ENCODE data around the gene P2RX1. TPM values are rescaled to one million over a fixed set of nuclear protein-coding genes. Genes with fewer than 3 reads are reported as not detected.

Gene P2RX1
- total RNA-seq, 6 experiments from 2014 or later = 0.50 to 0.78 (median 0.58) TPM; not detected in 1

GRCh38 chr17:3887804-3888203 is 28.5 kb downstream of the P2RX1 start:
- ATAC-seq = no peak
- H3K4me1 ChIP-seq = peaks cover 0 to 8% (median 0%) of the 10 kb centered on the region in 4 donors
- intact Hi-C loops (cut with DNase I) = no loop called here

DNA sequence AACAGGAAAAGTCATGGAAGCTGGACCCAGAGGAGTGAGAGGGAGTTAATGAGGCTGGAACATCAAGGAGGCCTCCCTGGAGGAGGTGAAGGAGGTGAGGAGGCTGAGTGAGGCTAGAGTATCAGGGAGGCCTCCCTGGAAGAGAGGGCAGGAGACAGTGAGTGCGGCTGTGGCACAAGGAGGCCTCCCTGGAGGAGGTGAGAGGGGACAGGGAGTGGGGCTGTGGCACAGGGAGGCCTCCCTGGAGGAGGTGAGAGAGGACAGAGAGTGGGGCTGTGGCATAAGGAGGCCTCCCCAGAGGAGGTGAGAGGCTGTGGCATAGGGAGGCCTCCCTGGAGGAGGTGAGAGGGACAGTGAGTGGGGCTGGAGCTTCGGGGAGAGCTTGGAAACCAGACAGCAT is 28.9 kb downstream of the P2RX1 start:
- 53% methylated on average over 2 of the region's 2 CpGs for WGBS (ENCODE audit: insufficient coverage, low coverage, low lambda C conversion rate, missing lambda C conversion rate)
- Histone ChIP-seq H3K27ac (peak overlapping the region in 2 of 3 donors; percentile 47 to 67), H3K9me3 (no peaks in the 10 kb centered on the region), H3K36me3 (no peaks in the 10 kb centered on the region), H3K4me3 (no peak overlapping the region), H3K27me3 (no peaks in the 10 kb centered on the region), H3K4me1 (peaks cover 0 to 6% (median 0%) of the 10 kb centered on the region in 4 donors)
- no peak for ATAC-seq
- TF ChIP-seq CTCF (IDR thresholded peaks at IDR 0.05) = no peak
- TF ChIP-seq POLR2A (IDR thresholded peaks at IDR 0.05) = no peak
- DNase-seq = no peak
- intact Hi-C loops (cut with DNase I) = no loop called here

More at GRCh38 chr17:3887804-3888203, 28.5 kb downstream of the P2RX1 start:
- 47% methylated on average over 6 of the region's 9 CpGs for WGBS (ENCODE audit: insufficient coverage, low coverage, low lambda C conversion rate, missing lambda C conversion rate)
- peak overlapping the region in 1 of 3 donors; percentile 47 for H3K27ac ChIP-seq
- no peak for TF ChIP-seq POLR2A (IDR thresholded peaks at IDR 0.05)
- TF ChIP-seq CTCF (IDR thresholded peaks at IDR 0.05) = no peak
- no peaks in the 10 kb centered on the region for H3K27me3 ChIP-seq
- H3K4me3 ChIP-seq = no peak overlapping the region
- no peaks in the 10 kb centered on the region for H3K9me3 ChIP-seq
- H3K36me3 ChIP-seq = no peaks in the 10 kb centered on the region
- no peak for DNase-seq

GRCh38 chr17:3886776-3887175 is 29.5 kb downstream of the P2RX1 start:
- no peak overlapping the region for H3K4me3 ChIP-seq
- H3K36me3 ChIP-seq = no peaks in the 10 kb centered on the region
- TF ChIP-seq CTCF (IDR thresholded peaks at IDR 0.05) = no peak
- TF ChIP-seq POLR2A (IDR thresholded peaks at IDR 0.05) = no peak
- no peaks in the 10 kb centered on the region for H3K27me3 ChIP-seq
- H3K9me3 ChIP-seq = no peaks in the 10 kb centered on the region
- 20% methylated on average over 1 of the region's 10 CpGs for WGBS (ENCODE audit: insufficient coverage, low coverage, low lambda C conversion rate, missing lambda C conversion rate)
- peak; percentile 61 to 76 (median 66) for ATAC-seq
- intact Hi-C loops (cut with DNase I) = no loop called here
- DNase-seq = peak in 2 of 3 donors; percentile 42 to 63
- peaks cover 0 to 3% (median 0%) of the 10 kb centered on the region in 4 donors for H3K4me1 ChIP-seq
- H3K27ac ChIP-seq = peak overlapping the region in 2 of 3 donors; percentile 47 to 67

GRCh38 chr17:3885970-3886369 is 30.3 kb downstream of the P2RX1 start:
- peaks cover 0 to 3% (median 0%) of the 10 kb centered on the region in 4 donors for H3K4me1 ChIP-seq
- intact Hi-C loops (cut with DNase I) = no loop called here
- H3K27ac ChIP-seq = no peak overlapping the region
- ATAC-seq (peak in 1 of 4 donors; percentile 11), DNase-seq (no peak)
- no peaks in the 10 kb centered on the region for H3K9me3 ChIP-seq
- no peaks in the 10 kb centered on the region for H3K36me3 ChIP-seq
- no CpG with 5 or more reads among the region's 4 CpGs for WGBS (ENCODE audit: insufficient coverage, low coverage, low lambda C conversion rate, missing lambda C conversion rate)
- no peaks in the 10 kb centered on the region for H3K27me3 ChIP-seq
- H3K4me3 ChIP-seq = no peak overlapping the region
- TF ChIP-seq POLR2A (IDR thresholded peaks at IDR 0.05) (no peak), CTCF (IDR thresholded peaks at IDR 0.05) (no peak)

DNA sequence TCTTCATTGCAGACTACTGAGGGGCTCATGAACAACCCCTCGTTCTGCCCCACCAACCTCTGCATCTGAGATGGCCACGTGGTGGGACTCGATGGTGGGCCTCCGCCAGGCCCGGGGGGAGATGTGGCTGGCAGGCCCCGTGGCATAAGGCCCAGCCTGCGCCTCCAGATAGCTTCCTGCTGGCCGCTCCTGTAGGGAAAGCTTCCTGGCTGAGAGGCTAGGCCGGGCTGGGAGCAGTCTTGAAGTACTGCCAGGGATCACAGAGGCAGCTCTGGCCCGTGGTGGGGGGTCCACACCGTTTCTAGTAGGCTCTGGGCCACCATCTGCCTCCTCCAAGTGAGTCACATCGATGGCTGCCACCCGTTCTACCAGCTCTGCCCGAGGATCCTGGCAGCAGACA is 31.0 kb downstream of the P2RX1 start:
- WGBS (ENCODE audit: insufficient coverage, low coverage, low lambda C conversion rate, missing lambda C conversion rate) = no CpG with 5 or more reads among the region's 14 CpGs
- TF ChIP-seq POLR2A (IDR thresholded peaks at IDR 0.05) (no peak), CTCF (IDR thresholded peaks at IDR 0.05) (no peak)
- Histone ChIP-seq H3K4me3 (no peak overlapping the region), H3K4me1 (peaks cover 0 to 3% (median 0%) of the 10 kb centered on the region in 4 donors), H3K27me3 (no peaks in the 10 kb centered on the region), H3K9me3 (no peaks in the 10 kb centered on the region), H3K27ac (no peak overlapping the region), H3K36me3 (no peaks in the 10 kb centered on the region)
- intact Hi-C loops (cut with DNase I) = no loop called here
- DNase-seq (no peak), ATAC-seq (peak in 1 of 4 donors; percentile 11)
